ENCODE results near the gene RGS7. TPM values are rescaled to one million over a fixed set of nuclear protein-coding genes. Genes with fewer than 3 reads are reported as not detected.

The RGS7 gene
- total and polyA plus RNA-seq, 2 of the 8 experiments (the other 6 are each of a cell fraction or from before 2014, with no cell fraction given), result 1.6 to 3.0 TPM

DNA sequence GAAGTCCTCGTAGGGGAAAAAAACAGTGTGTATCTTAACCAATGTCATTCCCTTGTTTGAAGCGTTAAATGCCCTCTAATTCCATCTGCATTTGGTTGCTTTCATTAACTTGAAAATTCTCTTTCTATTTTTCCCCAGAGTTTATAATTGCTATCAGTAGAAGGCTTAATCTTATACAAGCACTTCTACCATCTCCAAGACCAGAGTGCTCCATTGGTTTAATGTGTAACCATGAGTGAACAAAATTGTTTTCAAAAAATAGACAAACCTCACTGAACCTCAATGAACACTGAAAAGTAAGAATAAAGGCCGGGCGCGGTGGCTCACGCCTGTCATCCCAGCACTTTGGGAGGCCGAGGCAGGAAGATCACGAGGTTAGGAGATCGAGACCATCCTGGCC, 141.3 kb downstream of the RGS7 start:
- 95% methylated on average over 9 of the region's 9 CpGs; no CpG with 5 or more reads in 1 of the 2 experiments for WGBS, 2 experiments (ENCODE audit: extremely low coverage in 1 of 2, insufficient coverage in 1 of 2, insufficient read length in 1 of 2, insufficient replicate concordance in 2 of 2, low coverage in 1 of 2, low lambda C conversion rate in 2 of 2, missing lambda C conversion rate in 1 of 2)
- TF ChIP-seq POLR2AphosphoS5 (IDR thresholded peaks at IDR 0.05; ENCODE audit: low read depth, low read length) (no peak), YY1 (IDR thresholded peaks at IDR 0.05; ENCODE audit: low read depth, low read length) (no peak), TAF1 (IDR thresholded peaks at IDR 0.05; ENCODE audit: low read depth, low read length) (no peak), BCL11A (IDR thresholded peaks at IDR 0.05; ENCODE audit: low read depth in 2 of 2, low read length in 2 of 2) (no peak), PHF8 (conservative IDR thresholded peaks at IDR 0.05; ENCODE audit: low read depth, low read length) (no peak), ASH2L (IDR thresholded peaks at IDR 0.05; ENCODE audit: low read length) (no peak), KDM4A (IDR thresholded peaks at IDR 0.05; ENCODE audit: low read depth, low read length, severe bottlenecking) (no peak), CBX5 (IDR thresholded peaks at IDR 0.05; ENCODE audit: low read depth, low read length) (no peak), CHD1 (IDR thresholded peaks at IDR 0.05; ENCODE audit: low read depth, low read length) (no peak), CHD2 (IDR thresholded peaks at IDR 0.05; ENCODE audit: low read length) (no peak), RAD21 (IDR thresholded peaks at IDR 0.05 in 1 of 2, conservative IDR thresholded peaks at IDR 0.05 in 1 of 2; ENCODE audit: low read depth in 2 of 2, low read length in 2 of 2) (no peak), SUZ12 (IDR thresholded peaks at IDR 0.05; ENCODE audit: low read length) (no peak), GABPA (IDR thresholded peaks at IDR 0.05; ENCODE audit: borderline replicate concordance, insufficient read depth, low read length) (no peak)
- TF ChIP-seq, protein P1, sequence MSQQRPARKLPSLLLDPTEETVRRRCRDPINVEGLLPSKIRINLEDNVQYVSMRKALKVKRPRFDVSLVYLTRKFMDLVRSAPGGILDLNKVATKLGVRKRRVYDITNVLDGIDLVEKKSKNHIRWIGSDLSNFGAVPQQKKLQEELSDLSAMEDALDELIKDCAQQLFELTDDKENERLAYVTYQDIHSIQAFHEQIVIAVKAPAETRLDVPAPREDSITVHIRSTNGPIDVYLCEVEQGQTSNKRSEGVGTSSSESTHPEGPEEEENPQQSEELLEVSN (IDR thresholded peaks at IDR 0.05), result no peak
- FAIRE-seq (no peak), DNase-seq (ENCODE audit: low read depth in 1 of 2, low spot score in 2 of 2) (no peak)
- H3K27me3 ChIP-seq (replicated peaks in 1 of 4; ENCODE audit: control insufficient read depth in 3 of 4, extremely low read depth in 1 of 4, insufficient read depth in 3 of 4, low read length in 3 of 4), result peaks cover 0 to 1% (median 0%) of the 10 kb centered on the region in 4 experiments; a peak in 1 of 7 replicates
- H2AK5ac ChIP-seq (ENCODE audit: low read depth, low read length), result no peak overlapping the region
- no peak overlapping the region for H4K5ac ChIP-seq (ENCODE audit: insufficient read length, low read depth, low read length)
- H3K4me1 ChIP-seq (replicated peaks in 1 of 4; ENCODE audit: control insufficient read depth in 3 of 4, insufficient read depth in 4 of 4, low read length in 3 of 4), result peaks cover 0 to 6% (median under 1%) of the 10 kb centered on the region in 4 experiments; a peak in 1 of 7 replicates
- H3K27ac ChIP-seq (ENCODE audit: low read depth, low read length), result no peak overlapping the region
- no peak overlapping the region for H2BK5ac ChIP-seq (ENCODE audit: low read depth, low read length)
- H3K23me2 ChIP-seq (ENCODE audit: low read depth, low read length), result no peaks in the 10 kb centered on the region
- no peak overlapping the region for H3K4me3 ChIP-seq (ENCODE audit: extremely low read depth in 1 of 4, insufficient read depth in 2 of 4, low read depth in 3 of 4, low read length in 4 of 4)
- no peak overlapping the region for H2AFZ ChIP-seq (ENCODE audit: low read length)
- POLR2A ChIA-PET (ENCODE audit: partially characterized antibody), result no interaction called here
- no peak overlapping the region for H3K14ac ChIP-seq (ENCODE audit: insufficient read length)
- no peak overlapping the region for H3K18ac ChIP-seq (ENCODE audit: extremely low read depth, low read length)
- CTCF ChIA-PET (ENCODE audit: partially characterized antibody), result no interaction called here
- no peak overlapping the region for H3K4ac ChIP-seq (replicated peaks; ENCODE audit: insufficient read length, low read depth, low read length)
- no peaks in the 10 kb centered on the region for H3K36me3 ChIP-seq (ENCODE audit: control insufficient read depth in 2 of 4, insufficient read depth in 4 of 4, low read length in 3 of 4)
- no peak overlapping the region for H3K4me2 ChIP-seq (ENCODE audit: insufficient read depth in 1 of 2, low read depth in 2 of 2, low read length in 2 of 2)
- no peak overlapping the region for H4K91ac ChIP-seq (replicated peaks; ENCODE audit: insufficient read length, low read length)
- no peaks in the 10 kb centered on the region for H3K79me1 ChIP-seq (ENCODE audit: low read depth, low read length)
- no peak overlapping the region for H3K9ac ChIP-seq (replicated peaks in 1 of 4; ENCODE audit: extremely low read depth in 1 of 4, low read depth in 3 of 4, low read length in 3 of 4)
- no peak overlapping the region for H2BK15ac ChIP-seq (ENCODE audit: low read length)
- no peak overlapping the region for H4K8ac ChIP-seq (ENCODE audit: extremely low read depth, insufficient read depth, low read length)
- H2BK12ac ChIP-seq (ENCODE audit: low read depth, low read length), result no peak overlapping the region
- no peak overlapping the region for H3K56ac ChIP-seq (replicated peaks; ENCODE audit: insufficient read length, low read depth, low read length)
- no peak overlapping the region for H3K23ac ChIP-seq (ENCODE audit: insufficient read length)
- no peak overlapping the region for H2BK120ac ChIP-seq (replicated peaks; ENCODE audit: low read depth, low read length)
- no peaks in the 10 kb centered on the region for H4K20me1 ChIP-seq (replicated peaks in 1 of 2; ENCODE audit: control insufficient read depth in 1 of 2, insufficient read depth in 2 of 2, low read length in 2 of 2)
- H3K79me2 ChIP-seq (ENCODE audit: control insufficient read depth in 1 of 2, insufficient read depth in 2 of 2, low read length in 2 of 2), result no peaks in the 10 kb centered on the region
- H3K9me3 ChIP-seq (ENCODE audit: insufficient read depth in 2 of 2, low read depth in 1 of 2, low read length in 1 of 2), result peaks cover 0 to 5% of the 10 kb centered on the region in 2 experiments; a peak in 1 of 4 replicates
- no peak overlapping the region for H2BK20ac ChIP-seq (ENCODE audit: low read length)
